ENCODE measurements around the gene ZFYVE26.

DNA sequence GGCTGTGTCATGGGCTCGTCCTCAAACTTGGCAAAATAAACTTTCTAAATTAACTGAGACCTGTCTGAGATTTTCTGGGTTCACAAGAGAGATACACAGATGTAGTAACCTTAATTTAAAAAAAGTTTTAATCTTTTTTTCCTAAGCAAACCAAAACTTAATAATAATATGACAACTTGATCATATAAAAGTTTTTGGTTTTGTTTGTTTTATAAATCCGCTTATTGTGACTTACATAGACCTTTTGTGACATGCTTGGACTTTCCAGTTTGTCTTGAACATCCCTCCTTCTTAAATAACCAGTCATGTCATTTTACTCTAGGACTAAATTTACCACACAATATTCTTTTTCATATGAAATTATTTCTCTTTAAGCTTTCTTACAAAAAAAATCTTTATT lies 106.2 kb downstream of the ZFYVE26 start:
- TF ChIP-seq, protein P1, sequence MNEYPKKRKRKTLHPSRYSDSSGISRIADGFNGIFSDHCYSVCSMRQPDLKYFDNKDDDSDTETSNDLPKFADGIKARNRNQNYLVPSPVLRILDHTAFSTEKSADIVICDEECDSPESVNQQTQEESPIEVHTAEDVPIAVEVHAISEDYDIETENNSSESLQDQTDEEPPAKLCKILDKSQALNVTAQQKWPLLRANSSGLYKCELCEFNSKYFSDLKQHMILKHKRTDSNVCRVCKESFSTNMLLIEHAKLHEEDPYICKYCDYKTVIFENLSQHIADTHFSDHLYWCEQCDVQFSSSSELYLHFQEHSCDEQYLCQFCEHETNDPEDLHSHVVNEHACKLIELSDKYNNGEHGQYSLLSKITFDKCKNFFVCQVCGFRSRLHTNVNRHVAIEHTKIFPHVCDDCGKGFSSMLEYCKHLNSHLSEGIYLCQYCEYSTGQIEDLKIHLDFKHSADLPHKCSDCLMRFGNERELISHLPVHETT (tag by site-specific recombination; IDR thresholded peaks at IDR 0.05), result no peak
- TF ChIP-seq, protein P2, sequence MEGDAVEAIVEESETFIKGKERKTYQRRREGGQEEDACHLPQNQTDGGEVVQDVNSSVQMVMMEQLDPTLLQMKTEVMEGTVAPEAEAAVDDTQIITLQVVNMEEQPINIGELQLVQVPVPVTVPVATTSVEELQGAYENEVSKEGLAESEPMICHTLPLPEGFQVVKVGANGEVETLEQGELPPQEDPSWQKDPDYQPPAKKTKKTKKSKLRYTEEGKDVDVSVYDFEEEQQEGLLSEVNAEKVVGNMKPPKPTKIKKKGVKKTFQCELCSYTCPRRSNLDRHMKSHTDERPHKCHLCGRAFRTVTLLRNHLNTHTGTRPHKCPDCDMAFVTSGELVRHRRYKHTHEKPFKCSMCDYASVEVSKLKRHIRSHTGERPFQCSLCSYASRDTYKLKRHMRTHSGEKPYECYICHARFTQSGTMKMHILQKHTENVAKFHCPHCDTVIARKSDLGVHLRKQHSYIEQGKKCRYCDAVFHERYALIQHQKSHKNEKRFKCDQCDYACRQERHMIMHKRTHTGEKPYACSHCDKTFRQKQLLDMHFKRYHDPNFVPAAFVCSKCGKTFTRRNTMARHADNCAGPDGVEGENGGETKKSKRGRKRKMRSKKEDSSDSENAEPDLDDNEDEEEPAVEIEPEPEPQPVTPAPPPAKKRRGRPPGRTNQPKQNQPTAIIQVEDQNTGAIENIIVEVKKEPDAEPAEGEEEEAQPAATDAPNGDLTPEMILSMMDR (tag by site-specific recombination; IDR thresholded peaks at IDR 0.05), result no peak
- TF ChIP-seq ZNF19 (tag by site-specific recombination; IDR thresholded peaks at IDR 0.05; ENCODE audit: low read depth) (no peak), TCF7L2 (IDR thresholded peaks at IDR 0.05; ENCODE audit: borderline replicate concordance, low read depth, low read length) (no peak), ZNF423 (tag by site-specific recombination; IDR thresholded peaks at IDR 0.05) (no peak), ZFP37 (tag by site-specific recombination; IDR thresholded peaks at IDR 0.05) (no peak), BCL11A (tag by site-specific recombination; IDR thresholded peaks at IDR 0.05; ENCODE audit: low read depth) (no peak)
- TF ChIP-seq, protein P3, sequence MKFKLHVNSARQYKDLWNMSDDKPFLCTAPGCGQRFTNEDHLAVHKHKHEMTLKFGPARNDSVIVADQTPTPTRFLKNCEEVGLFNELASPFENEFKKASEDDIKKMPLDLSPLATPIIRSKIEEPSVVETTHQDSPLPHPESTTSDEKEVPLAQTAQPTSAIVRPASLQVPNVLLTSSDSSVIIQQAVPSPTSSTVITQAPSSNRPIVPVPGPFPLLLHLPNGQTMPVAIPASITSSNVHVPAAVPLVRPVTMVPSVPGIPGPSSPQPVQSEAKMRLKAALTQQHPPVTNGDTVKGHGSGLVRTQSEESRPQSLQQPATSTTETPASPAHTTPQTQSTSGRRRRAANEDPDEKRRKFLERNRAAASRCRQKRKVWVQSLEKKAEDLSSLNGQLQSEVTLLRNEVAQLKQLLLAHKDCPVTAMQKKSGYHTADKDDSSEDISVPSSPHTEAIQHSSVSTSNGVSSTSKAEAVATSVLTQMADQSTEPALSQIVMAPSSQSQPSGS (tag by site-specific recombination; IDR thresholded peaks at IDR 0.05; ENCODE audit: low read depth), result no peak
